ENCODE data around the gene IL22RA1.

DNA sequence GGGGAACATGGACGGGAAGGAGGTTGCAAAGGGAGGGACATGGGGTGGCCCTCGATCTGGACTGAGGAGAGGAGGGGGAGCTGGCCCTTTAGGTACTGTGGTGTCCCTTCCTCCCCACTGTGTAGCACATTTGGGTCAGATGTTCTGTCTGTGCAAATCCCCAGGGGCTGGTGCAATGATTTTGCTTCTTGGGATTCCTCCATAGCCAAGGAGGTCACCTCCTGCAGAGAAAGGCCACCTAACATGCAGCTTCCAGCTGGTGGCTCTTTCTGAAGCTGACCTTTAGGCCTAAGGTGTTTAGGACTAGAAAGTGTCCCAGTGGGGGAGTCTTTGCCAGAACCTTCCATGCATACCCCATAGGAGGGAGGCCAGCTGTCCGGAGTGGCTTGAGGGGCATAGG lies 22.0 kb downstream of the IL22RA1 start:
- TF ChIP-seq EZH2 (IDR thresholded peaks at IDR 0.05; ENCODE audit: borderline replicate concordance, low read length): no peak
- TF ChIP-seq, protein P1, sequence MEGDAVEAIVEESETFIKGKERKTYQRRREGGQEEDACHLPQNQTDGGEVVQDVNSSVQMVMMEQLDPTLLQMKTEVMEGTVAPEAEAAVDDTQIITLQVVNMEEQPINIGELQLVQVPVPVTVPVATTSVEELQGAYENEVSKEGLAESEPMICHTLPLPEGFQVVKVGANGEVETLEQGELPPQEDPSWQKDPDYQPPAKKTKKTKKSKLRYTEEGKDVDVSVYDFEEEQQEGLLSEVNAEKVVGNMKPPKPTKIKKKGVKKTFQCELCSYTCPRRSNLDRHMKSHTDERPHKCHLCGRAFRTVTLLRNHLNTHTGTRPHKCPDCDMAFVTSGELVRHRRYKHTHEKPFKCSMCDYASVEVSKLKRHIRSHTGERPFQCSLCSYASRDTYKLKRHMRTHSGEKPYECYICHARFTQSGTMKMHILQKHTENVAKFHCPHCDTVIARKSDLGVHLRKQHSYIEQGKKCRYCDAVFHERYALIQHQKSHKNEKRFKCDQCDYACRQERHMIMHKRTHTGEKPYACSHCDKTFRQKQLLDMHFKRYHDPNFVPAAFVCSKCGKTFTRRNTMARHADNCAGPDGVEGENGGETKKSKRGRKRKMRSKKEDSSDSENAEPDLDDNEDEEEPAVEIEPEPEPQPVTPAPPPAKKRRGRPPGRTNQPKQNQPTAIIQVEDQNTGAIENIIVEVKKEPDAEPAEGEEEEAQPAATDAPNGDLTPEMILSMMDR (IDR thresholded peaks at IDR 0.05; ENCODE audit: low read length): no peak
